ENCODE data around the gene ZNF672. TPM values are rescaled to one million over a fixed set of nuclear protein-coding genes. Genes with fewer than 3 reads are reported as not detected.

Gene ZNF672
- total RNA-seq, 1 donor from 2014 or later = 29.8 TPM

DNA sequence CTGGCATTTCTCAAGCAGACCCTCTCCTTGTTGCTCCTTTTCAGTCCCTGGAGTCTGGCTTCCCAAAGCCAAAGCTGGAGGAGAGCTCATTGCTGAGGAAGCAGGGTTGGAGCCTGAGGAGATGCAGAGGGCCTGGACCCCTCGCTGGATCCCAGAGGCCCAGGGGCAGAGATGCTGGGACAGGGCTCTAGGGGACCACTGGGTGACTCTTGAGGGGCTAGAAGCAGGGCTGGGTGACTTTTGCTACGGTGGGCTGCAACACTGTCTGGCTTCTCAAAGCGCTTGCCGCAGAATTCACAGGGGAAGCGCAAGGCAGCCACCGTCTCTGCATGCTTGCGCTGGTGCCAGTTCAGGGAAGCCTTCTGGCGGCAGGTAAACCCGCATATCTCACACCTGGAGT, 12.1 kb downstream of the ZNF672 start:
- TF ChIP-seq, protein P1, sequence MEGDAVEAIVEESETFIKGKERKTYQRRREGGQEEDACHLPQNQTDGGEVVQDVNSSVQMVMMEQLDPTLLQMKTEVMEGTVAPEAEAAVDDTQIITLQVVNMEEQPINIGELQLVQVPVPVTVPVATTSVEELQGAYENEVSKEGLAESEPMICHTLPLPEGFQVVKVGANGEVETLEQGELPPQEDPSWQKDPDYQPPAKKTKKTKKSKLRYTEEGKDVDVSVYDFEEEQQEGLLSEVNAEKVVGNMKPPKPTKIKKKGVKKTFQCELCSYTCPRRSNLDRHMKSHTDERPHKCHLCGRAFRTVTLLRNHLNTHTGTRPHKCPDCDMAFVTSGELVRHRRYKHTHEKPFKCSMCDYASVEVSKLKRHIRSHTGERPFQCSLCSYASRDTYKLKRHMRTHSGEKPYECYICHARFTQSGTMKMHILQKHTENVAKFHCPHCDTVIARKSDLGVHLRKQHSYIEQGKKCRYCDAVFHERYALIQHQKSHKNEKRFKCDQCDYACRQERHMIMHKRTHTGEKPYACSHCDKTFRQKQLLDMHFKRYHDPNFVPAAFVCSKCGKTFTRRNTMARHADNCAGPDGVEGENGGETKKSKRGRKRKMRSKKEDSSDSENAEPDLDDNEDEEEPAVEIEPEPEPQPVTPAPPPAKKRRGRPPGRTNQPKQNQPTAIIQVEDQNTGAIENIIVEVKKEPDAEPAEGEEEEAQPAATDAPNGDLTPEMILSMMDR (IDR thresholded peaks at IDR 0.05; ENCODE audit: unreplicated experiment) = no peak
- peaks cover 6% of the 10 kb centered on the region for H3K27me3 Mint-ChIP-seq (ENCODE audit: unreplicated experiment)
- no peak for DNase-seq (ENCODE audit: low spot score)
- no peaks in the 10 kb centered on the region for H3K4me1 Mint-ChIP-seq (ENCODE audit: unreplicated experiment)
- H3K27ac Mint-ChIP-seq (ENCODE audit: unreplicated experiment) = no peak overlapping the region
- H3K9me3 Mint-ChIP-seq (ENCODE audit: unreplicated experiment) = no peaks in the 10 kb centered on the region
- no peak overlapping the region for H3K4me3 Mint-ChIP-seq (ENCODE audit: unreplicated experiment)
- peaks cover 37% of the 10 kb centered on the region for H3K36me3 Mint-ChIP-seq (ENCODE audit: low read depth, unreplicated experiment)

DNA sequence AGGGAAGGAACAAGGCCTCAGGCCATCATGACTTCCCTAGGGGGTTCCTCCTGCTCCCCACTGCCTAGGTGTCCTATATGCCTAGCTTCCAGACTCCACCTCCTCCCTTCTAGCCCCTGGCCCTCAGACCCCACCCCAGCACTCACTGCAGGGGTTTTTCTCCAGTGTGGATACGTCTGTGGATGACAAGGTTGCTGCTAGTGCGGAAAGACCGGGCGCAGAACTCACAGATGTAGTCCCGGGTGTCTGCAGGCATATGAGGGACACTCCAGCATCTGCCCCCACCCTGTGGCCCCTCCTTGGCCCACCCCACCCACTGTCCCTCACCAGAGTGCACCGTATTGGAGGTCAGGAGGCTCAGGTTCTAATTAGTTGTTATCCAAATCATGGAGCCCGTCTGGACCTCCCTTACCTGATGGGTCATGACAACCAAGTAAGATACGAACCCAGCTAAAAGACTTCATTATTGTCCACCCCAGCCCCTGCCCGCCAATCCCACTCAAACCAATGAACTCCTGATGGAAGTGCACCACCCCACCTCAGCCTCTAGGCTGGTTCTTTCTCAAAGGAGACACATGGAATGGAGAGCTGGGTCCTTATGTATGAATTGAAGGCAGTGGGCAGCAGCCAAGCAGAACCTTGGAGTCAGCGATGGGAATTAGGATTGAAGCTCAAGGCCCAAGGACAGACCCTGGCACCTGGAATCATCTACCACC, 12.7 kb downstream of the ZNF672 start:
- peaks cover 8% of the 10 kb centered on the region for H3K27me3 Mint-ChIP-seq (ENCODE audit: unreplicated experiment)
- no peak overlapping the region for H3K27ac Mint-ChIP-seq (ENCODE audit: unreplicated experiment)
- H3K36me3 Mint-ChIP-seq (ENCODE audit: low read depth, unreplicated experiment) = peaks cover 35% of the 10 kb centered on the region
- no peak for DNase-seq (ENCODE audit: low spot score)
- H3K4me1 Mint-ChIP-seq (ENCODE audit: unreplicated experiment) = no peaks in the 10 kb centered on the region
- TF ChIP-seq, protein P1 (IDR thresholded peaks at IDR 0.05; ENCODE audit: unreplicated experiment) = no peak
- H3K4me3 Mint-ChIP-seq (ENCODE audit: unreplicated experiment) = no peak overlapping the region
- no peaks in the 10 kb centered on the region for H3K9me3 Mint-ChIP-seq (ENCODE audit: unreplicated experiment)

DNA sequence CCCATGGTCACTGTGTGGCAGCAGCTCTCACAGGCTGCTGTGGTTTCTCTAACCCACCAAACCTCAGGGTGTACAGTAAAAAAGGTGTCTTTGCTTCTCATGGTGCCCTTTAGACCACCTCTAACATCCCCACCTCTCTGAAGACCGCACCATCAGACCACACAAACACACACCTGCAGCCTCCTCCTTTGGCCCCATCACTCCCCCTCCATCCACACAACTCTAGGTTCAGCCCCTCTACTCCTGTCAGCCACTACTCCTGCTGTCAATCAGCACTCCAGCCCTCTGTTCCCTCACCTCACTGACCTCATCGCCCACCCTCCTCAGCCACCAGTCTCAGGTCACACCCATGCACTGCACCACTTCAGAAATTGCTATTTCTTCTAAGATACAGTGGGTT, 13.4 kb downstream of the ZNF672 start:
- H3K27me3 Mint-ChIP-seq (ENCODE audit: unreplicated experiment) = peaks cover 8% of the 10 kb centered on the region
- no peaks in the 10 kb centered on the region for H3K9me3 Mint-ChIP-seq (ENCODE audit: unreplicated experiment)
- peaks cover 39% of the 10 kb centered on the region for H3K36me3 Mint-ChIP-seq (ENCODE audit: low read depth, unreplicated experiment)
- H3K27ac Mint-ChIP-seq (ENCODE audit: unreplicated experiment) = no peak overlapping the region
- TF ChIP-seq, protein P1 (IDR thresholded peaks at IDR 0.05; ENCODE audit: unreplicated experiment) = no peak
- no peaks in the 10 kb centered on the region for H3K4me1 Mint-ChIP-seq (ENCODE audit: unreplicated experiment)
- H3K4me3 Mint-ChIP-seq (ENCODE audit: unreplicated experiment) = no peak overlapping the region
- DNase-seq (ENCODE audit: low spot score) = no peak

DNA sequence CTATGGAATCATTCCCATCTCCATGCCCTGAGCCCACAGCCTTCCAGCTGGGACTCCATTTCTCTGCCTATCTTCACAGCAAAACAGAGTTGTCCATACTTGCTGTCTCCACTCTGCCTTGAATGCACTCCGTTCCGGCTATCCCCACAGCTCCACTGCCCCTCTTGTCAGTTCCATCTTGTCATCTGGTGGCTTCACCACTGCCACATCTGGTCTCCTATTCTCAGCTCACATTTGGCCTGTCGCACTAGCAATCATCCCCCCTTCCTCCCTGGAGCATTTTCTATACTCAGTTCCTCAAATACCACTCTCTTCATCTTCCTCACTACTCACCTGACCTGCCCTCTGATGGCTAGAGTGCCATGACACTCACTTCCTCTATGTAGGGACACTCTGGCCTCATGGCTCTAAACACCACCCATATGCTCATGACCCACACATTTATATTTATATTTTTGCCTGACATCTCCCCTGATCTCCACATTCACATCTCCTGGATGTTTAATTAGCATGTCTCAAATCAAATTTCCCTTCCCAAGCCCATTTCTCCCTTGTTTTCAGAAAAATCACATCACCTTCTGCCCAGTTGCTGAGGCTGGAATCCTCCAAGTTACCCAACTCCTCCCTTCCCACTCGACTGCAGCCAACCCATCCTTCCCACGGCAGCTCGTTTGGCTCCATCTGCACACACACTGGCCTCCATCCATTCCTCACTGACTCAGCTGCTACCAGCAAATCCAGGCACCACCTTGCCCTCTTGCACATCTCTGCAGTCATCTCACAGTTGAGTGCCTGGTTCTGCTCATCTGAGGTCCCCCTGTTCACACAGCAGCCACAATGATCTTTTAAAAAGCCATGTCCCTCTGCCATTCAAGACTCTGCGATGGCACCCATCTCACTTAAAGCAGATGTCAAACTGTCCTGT, 14.7 kb downstream of the ZNF672 start:
- H3K27me3 Mint-ChIP-seq (ENCODE audit: unreplicated experiment) = peaks cover 8% of the 10 kb centered on the region
- H3K4me3 Mint-ChIP-seq (ENCODE audit: unreplicated experiment) = no peak overlapping the region
- no peak for DNase-seq (ENCODE audit: low spot score)
- H3K27ac Mint-ChIP-seq (ENCODE audit: unreplicated experiment) = no peak overlapping the region
- H3K9me3 Mint-ChIP-seq (ENCODE audit: unreplicated experiment) = no peaks in the 10 kb centered on the region
- H3K36me3 Mint-ChIP-seq (ENCODE audit: low read depth, unreplicated experiment) = peaks cover 39% of the 10 kb centered on the region
- TF ChIP-seq, protein P1 (IDR thresholded peaks at IDR 0.05; ENCODE audit: unreplicated experiment) = no peak
- H3K4me1 Mint-ChIP-seq (ENCODE audit: unreplicated experiment) = no peaks in the 10 kb centered on the region
